GM18502 (cell line): Measurements from ENCODE around the gene PIWIL4.
"Not testable (repeated sequence)": the region's sequence is repeated elsewhere in the genome, so short reads cannot be mapped to it uniquely, and the experiment has no call there.

Source experiments
- ATAC-seq: cut with Tn5 transposase; IDR thresholded peaks from one replicate; pipeline ENCODE4 v1.9.1; 2021; ENCODE audit warnings: mild to moderate bottlenecking; ENCODE audit not compliant: unreplicated experiment, poor library complexity

The PIWIL4 gene

DNA sequence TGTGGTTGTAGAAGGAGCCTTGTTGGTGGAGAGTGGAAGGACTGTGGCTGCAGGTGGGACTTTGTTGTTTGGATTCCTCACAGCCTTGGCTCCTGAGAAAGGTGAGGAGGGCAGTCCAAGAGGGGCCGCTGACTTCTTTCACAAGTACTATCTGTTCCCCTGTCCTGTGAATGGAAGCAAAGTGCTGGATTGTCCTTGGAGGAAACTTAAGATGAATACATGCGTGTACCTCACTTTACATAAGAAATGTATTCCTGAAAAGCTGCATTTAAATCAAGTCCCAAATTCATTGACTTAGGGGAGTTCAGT lies 21.1 kb upstream of the PIWIL4 start:
- no peak for ATAC-seq

DNA sequence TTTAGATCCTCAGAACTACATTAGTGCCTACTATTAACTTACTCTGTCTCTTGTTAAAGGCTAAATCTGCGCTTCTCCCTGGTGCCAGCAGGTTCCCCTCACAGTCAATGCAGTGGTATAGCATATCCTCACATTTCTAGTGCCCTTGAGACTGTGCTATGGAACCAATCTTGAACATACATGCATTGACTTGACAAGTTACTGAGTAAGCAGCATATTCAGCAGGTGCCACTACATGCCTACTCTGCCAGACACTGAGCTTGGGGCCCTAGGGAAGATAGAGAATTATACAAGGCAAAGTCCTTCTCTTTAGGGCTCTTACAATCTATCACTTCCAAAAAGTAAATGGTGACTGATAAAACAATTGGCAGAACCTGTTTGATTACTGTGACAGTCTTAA lies 20.3 kb upstream of the PIWIL4 start:
- no peak for ATAC-seq

DNA sequence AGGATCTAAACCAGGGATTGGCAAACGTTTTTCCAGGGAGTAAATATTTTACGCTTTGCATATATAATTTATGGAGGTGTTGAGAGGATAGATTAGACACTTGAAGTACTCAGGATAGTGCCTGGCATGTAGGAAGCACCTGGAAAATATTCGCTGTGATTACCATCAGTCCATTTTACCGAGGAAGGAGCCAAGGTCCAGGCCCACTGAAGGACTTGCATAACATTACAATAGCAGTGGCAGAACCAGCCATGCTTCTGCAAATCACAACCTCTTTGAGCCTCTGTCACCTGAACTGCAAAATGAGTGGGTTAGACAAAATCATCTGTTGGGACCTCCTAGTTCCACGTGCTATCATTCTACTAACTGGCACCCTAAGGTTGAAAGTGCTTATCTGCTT lies 18.0 kb upstream of the PIWIL4 start:
- ATAC-seq = no peak

DNA sequence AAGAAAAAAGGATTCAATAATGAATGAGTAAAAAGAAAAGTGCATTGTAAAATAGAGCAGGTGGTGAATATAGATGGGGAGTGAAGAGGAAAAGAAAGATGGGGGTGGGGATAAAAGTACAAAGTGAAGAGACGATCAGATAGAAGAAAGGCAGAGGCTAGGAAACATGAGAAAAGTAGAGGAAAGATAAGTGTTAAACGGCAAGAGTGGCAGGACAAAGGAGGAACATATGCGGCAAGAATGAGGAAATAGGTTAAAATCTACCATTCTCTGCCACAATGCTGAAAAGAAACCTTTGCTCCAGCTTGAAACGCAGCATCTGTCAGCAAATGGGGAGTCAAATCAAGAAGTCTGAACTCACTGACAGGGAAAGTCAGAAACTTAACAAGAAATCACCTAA lies 16.7 kb upstream of the PIWIL4 start:
- peak; percentile 46 for ATAC-seq

DNA sequence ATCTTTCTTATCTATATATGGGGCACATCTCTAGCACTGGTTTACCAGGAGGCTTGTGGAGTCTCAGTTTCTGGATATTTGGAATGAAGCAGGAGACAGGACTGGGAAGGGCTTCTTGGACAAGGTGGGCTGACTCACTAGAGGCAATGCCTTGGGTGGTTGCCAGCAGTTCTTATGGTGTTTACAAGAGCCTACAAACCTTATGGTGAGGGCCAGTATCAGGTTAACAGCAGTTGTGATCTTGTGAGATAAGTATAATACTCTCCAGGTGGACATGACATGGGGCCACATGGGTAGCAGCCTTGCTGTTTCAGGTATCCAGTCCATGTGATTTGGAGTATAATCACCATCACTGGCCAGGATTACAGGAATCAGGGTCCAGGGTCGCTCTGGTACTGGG lies 13.2 kb upstream of the PIWIL4 start:
- ATAC-seq = no peak

DNA sequence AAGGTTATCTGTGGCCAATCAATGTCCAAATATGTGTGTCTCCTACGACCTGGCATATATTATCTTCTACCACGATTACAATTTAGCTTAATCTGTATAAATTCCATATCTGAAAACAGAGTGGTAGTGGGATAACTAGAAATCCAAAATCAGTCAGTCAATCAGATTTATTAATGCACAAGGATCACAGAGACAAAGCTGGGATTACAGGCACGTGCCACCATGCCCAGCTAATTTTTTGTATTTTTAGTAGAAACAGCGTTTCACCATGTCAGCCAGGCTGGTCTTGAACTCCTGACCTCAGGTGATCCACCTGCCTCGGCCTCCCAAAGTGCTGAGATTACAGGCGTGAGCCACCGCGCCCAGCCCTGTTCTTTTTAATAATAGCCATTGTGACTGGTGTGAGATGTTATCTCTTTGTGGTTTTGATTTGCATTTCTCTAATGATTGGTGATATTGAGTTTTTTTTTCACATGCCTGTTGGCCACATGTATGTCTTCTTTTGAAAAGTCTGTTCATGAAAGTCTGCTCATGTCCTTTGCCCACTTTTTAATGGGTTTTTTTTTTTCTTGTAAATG lies 11.3 kb upstream of the PIWIL4 start:
- ATAC-seq = peak; percentile 54

DNA sequence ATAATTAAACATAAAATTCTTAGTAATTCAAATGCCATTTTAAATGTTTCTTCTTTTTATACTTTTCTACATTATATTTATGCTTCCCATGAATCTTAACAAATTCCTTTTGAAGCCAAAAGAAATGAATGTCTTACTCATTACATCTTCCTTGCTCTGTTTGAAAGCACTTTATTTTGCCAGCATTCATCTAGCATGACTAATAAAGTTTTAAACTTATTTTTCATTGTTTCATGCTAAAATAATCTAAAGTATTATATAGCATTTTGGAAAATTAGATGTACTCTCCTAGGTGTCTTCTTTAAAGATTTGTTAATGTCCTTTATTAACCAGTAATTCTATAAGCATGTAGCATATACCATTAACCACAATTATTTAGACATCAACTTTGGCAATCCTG lies 9.7 kb upstream of the PIWIL4 start:
- no peak for ATAC-seq

DNA sequence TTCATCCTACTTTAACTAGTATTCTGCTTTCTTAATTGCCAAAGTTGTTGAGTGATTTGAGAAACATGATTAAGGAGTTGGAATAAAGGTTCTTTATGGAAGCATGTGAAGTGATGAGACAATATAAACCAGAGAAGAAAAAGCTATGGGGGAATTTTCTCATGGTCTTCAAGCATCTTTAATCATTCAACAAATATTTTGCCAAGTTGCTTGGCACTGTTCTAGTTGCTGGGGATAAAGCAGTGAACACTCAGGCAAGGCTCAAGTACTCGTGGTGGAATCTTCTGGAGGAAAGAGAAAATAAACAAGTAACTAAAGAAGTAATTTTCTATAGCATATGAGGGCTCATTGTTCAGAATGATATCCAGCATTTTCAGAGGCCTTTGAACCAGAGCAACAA lies 9.2 kb upstream of the PIWIL4 start:
- ATAC-seq = no peak

DNA sequence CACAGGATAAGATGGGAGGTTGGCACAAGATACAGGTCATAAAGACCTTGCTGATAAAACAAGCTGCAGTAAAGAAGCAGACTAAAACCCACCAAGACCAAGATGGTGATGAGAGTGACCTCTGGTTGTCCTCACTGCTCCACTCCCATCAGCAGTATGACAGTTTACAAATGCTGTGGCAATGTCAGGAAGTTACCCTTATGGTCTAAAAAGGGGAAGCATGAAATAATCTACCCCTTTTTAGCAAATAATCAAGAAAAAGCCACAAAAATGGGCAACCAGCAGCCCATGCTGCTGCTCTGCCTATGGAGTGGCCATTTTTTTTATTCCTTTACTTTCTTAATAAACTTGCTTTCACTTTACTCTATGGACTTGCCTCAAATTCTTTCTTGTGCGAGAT lies 8.7 kb upstream of the PIWIL4 start:
- ATAC-seq = no peak

DNA sequence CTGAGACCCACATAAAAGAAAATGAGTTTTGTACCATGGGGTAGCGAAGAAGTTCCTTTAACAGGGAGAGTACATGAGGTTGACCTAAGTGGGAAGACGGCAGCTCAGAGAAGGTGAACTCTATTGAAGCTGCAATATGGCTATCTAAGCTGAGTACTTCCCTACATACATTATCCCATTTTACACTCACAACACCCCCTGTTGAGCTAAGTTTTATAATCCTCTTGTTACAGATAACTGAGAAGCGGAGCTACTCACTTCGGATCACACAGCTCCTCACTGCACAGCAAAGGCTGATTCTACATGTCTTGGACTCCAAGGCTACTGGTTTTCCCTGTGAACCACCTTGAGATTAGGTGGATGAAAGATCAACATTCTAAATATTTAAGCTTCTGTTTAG lies 8.2 kb upstream of the PIWIL4 start:
- no peak for ATAC-seq

DNA sequence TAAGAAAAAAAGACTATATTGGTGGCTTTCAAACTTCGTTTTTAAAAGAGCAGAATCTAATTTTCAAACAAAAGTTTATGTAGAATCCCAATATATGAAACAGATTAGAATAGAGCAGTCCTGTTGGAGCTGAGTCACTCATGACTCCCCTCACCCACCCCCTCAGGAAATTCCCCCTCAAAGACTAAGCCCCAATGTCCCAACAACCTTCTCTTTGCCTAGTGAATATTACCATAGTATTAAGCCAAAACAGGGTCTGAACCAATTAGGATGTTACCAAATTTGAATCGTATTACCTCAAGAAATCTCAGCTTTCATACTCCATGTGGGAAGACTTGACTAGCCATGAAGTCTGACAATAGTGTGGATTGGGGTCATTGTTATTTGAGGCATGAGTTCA lies 7.8 kb upstream of the PIWIL4 start:
- no peak for ATAC-seq

DNA sequence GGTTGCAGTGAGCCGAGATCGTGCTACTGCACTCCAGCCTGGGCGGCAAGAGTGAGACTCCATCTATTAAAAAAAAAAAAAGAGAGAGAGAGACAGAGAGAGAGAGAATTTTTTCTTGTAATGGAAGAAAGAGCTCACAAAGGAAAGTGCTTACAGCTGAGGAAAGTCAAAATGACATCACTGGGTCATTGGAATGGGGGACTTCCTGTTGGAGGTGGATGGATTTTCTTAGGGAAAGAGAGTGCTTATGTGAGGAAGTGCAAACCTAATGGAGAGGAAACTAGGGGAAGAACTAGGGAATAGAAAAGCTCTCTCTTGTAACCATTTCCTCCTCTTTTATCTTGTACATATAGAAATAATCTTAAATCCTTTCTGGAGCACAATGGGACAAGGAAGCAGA lies 6.3 kb upstream of the PIWIL4 start:
- ATAC-seq = no peak

DNA sequence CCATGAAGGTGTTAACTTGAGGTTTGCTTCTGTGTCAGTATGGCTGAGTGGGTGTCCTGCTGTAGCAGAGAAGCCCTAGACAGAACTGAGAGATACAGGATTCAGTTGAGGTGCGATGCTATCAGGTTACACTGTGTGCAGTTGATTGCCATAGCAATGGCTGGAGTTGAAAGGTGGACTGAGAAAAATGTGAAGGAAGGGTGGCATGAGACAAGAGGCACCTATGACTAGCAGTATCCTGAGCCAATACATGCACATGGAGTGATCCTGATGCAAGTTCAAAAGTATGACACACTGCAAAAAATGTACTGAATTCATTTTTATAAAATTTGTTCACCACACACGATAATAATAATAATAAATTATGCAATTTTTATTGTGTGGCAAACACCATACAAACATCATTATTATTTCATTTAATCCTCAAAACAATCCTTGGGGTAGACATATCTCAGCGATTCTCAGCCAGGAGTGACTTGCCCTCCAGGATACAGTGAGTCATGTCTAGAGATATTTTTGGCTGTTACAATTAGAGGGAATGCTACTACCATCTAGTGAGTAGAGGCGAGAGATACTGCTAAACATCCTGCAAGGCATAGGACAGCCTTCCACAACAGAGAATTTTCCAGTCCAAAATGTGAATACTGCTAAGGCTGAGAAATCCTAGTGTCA lies 3.9 kb upstream of the PIWIL4 start:
- no peak for ATAC-seq

DNA sequence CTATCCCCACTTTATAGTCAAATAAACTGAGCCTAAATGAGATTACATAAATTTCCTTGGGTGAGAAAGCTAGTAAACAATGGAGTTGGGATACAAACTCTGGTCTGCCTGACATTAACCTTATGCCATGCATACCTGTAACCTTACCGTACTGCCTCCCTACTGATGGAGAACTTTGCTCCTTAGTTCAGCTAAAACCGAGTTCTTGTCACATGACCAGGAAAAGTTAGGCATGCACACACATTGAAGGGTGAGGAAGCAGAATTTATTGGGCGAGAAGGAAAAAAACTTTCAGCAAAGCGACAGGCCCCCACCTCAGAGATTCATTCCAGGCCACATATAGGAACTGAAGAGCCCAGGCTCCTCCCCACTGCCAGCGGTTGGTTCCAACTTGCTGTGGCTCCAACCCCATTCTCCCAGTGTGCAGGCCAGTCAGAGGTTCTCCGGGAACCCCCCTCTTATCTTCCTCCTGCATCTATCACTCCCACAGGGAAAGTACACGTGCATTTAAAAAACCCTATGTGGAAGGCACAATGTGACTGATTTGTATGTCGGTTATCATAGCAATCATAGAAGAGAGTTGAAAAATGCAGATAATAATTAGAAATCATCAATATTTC lies 3.2 kb upstream of the PIWIL4 start:
- no peak for ATAC-seq

DNA sequence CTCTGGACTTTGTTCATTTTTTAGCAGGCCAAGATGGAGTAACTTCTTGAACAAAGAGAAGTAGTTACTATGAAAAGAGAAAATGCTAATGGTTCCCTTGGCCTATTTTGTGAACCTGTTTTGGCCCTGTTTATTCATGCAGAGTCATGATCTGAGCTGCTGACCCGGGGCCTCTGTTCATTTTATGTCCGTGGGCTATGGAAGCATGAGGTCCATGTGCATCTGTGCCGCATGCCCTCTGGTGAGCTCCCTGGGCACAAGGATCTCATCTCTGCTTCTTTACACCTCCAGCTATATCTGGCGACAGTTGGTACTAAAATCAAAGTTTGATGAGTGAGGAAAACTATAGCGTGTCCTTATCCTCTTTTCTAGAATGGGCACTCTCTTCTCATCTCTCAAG lies 1.0 kb downstream of the PIWIL4 start:
- no peak for ATAC-seq

DNA sequence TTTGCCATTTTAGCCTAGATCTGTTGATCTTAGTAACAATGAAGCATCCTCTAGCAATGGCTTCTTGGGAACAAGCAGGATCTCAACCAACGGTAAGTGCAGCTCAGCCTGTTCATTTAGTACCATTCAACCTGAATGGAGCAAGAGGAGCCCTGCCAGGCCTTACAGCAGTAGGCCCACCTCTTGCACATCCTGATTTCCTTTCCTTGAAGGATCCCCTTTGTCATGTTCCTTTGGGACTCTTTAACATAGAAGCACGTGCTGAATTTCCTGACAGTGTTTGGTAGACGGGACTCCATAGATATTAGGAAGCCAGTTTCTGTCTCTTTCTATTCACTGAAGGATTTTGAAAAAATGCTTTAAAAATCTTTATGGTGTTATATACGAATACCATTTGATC lies 1.5 kb downstream of the PIWIL4 start:
- no peak for ATAC-seq

DNA sequence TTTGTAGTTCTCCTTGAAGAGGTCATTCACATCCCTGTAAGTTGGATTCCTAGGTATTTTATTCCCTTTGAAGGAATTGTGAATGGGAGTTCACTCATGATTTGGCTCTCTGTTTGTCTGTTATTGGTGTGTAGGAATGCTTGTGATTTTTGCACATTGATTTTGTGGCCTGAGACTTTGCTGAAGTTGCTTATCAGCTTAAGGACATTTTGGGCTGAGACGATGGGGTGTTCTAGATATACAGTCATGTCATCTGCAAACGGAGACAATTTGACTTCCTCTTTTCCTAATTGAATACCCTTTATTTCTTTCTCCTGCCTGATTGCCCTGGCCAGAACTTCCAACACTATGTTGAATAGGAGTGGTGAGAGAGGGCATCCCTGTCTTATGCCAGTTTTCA lies 5.8 kb downstream of the PIWIL4 start:
- not testable (repeated sequence) for ATAC-seq

DNA sequence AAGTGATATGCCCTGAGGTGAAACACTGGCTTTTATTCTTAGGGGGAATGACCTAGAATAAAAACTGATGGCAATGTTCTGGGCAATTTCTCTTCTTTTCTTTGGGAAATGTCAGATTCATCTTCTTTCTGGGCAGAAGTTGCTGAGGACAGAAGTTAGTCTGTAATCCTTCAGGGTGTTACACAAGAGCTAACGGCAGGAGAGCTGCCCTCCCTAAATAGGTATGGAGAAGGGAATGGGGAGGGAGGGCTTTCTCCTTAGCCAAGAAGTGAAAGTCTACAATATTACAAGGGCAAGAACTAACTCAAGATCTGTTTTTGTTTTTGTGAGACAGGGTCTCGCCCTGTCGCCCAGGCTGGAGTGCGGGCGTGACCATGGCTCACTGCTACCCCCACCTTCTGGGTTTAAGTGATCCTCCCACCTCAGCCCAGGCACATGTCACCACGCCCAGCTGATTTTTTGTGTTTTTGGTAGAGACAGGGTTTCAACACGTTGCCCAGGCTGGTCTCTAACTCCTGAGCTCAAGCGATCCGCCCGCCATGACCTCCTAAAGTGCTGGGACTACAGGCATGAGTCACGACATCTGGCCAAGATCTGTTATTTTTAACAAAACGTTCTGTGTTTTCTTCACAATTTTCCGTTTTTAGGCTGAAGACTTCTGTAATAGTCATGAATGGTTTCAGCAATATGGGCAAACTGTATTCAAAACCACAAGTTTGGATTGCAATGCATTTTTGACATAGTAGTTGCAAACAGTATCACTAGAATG lies 7.2 kb downstream of the PIWIL4 start:
- no peak for ATAC-seq

DNA sequence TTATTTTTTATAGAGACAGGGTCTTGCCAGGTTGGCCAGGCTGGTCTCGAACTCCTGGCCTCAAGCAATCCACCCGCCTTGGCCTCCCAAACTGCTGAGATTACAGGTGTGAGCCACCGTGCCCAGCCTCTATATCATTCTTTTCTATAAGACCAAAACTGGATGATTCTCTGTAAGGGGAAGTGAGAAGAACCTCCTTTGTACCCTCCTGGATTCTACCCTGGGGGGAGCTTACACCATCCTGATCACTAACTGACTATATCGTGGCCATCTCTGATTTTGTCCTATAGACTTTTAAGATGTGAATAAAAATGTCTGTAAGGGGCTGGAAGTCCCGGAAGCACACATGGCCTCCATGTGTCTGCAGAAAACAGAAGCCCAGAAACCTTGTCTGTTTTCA lies 9.1 kb downstream of the PIWIL4 start:
- ATAC-seq = no peak

DNA sequence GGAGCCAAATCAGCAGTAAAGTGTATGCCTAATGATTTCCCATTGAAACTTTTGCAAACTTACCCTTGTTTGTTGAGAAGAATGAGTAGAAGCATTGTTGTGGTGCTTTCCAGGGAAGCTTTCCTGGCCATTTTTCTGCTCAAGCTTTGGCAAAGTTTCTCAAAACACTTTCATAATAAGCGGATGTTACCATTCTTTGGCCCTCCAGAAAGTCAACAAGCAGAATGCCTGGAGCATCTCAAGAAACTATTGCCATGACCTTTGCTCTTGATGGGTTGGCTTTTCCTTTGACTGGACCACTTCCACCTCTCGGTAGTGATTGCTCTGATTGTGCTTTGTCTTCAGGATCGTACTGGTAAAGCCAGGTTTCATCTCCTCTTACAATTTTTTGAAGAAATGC lies 10.7 kb downstream of the PIWIL4 start:
- ATAC-seq = no peak

DNA sequence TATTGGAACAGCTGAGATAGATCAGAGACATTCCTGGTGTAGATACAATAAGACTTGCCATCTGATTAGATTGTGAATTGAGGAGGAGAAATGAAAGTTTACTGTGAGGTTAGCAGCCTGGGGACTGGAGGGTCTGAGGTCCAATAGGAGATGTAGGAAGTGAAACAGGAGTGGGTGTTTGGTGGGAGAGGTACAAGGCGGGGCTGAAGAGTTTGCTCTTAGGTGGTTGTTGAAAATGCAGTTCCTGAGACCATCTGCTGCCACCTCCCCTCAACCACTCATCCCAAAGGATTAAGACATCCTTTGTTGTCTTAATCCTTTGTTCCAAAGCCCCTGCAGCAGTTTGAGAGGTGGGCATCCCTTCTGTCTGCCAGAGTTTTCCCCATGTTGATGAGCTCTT lies 14.8 kb downstream of the PIWIL4 start:
- ATAC-seq = peak; percentile 70
